ENCODE results near the gene SIL1. TPM values are rescaled to one million over a fixed set of nuclear protein-coding genes. Genes with fewer than 3 reads are reported as not detected.
"Not testable (repeated sequence)": the region's sequence is repeated elsewhere in the genome, so short reads cannot be mapped to it uniquely, and the experiment has no call there.

The SIL1 gene
- total RNA-seq, 1 donor from 2014 or later = 26.1 TPM

DNA sequence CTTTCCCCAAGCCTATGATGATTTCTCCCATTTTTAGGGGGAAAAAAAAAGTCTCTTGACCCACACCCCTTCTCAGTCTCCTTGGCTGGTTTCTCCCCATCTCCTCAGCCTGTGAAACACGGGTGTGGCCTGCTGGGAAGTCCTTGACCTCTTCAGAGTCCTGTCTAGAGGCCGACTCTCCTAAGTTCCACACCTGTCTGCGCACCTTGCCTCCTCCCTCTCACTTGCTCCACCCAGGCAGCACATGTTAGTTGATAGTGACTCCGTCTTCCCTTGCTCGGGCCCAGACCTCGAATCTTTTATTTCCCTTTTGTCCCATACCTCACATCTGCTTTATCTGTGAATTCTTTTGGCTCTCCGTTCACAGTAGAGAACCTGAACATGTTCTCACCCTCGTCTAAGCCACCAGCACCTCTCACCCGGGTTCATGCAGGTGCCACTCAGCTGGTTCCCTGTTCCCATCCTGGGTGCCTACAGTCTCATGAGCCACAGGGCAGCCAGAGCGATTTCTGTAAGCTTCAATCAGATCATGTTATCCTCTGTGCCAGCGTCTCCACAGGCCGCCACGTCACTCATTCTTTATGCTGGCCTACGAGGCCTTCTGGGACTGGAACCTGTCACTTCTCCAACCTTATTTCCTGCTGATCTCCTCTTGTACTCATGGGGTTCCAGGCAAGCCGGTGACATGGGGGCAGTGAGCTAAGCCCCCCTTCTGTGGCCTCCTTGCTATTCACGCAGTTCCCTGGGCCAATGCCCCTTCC, 271.3 kb downstream of the SIL1 start:
- peaks cover 44 to 56% (median 52%) of the 10 kb centered on the region in 3 donors for H3K36me3 ChIP-seq (ENCODE audit: control insufficient read depth in 3 of 3, insufficient read depth in 3 of 3, low read length in 3 of 3)
- H3K27ac ChIP-seq (ENCODE audit: low read depth, low read length) = no peak overlapping the region
- no peak overlapping the region for H3K4me3 ChIP-seq (ENCODE audit: low read length in 3 of 3)
- H3K4me1 ChIP-seq (ENCODE audit: control insufficient read depth in 3 of 3, insufficient read depth in 3 of 3, low read length in 3 of 3) = peaks cover 4 to 7% (median 6%) of the 10 kb centered on the region in 3 donors
- no peaks in the 10 kb centered on the region for H3K27me3 ChIP-seq (ENCODE audit: control insufficient read depth in 3 of 3, insufficient read depth in 3 of 3, low read length in 3 of 3)
- H3K9me3 ChIP-seq (ENCODE audit: control insufficient read depth in 3 of 3, low read length in 3 of 3) = no peaks in the 10 kb centered on the region
- H3K9ac ChIP-seq (ENCODE audit: low read depth in 1 of 3, low read length in 3 of 3) = no peak overlapping the region

DNA sequence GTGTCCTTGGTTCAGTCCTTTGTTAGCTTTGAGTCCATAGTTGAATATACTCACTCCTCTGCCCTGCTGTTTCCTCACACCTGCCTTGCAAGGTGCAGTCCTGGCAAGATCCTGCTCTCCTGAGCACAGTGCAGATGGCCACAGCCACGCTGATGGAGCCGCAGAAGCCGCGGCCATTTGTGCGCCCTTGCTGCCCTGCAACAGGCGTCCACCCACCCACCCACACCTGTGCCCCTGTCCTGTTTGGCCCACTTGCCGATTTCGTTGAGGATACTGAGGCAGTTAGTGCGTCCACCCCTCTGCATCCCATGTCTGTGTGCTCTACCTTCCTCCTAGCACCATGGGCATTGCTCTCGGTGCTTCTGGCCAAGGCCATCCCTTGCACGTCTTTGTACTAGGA, 271.9 kb downstream of the SIL1 start:
- Histone ChIP-seq H3K27ac (ENCODE audit: low read depth, low read length) (no peak overlapping the region), H3K4me3 (ENCODE audit: low read length in 3 of 3) (no peak overlapping the region), H3K27me3 (ENCODE audit: control insufficient read depth in 3 of 3, insufficient read depth in 3 of 3, low read length in 3 of 3) (no peaks in the 10 kb centered on the region), H3K4me1 (ENCODE audit: control insufficient read depth in 3 of 3, insufficient read depth in 3 of 3, low read length in 3 of 3) (peaks cover 4 to 7% (median 6%) of the 10 kb centered on the region in 3 donors), H3K9ac (ENCODE audit: low read depth in 1 of 3, low read length in 3 of 3) (no peak overlapping the region), H3K9me3 (ENCODE audit: control insufficient read depth in 3 of 3, low read length in 3 of 3) (no peaks in the 10 kb centered on the region), H3K36me3 (ENCODE audit: control insufficient read depth in 3 of 3, insufficient read depth in 3 of 3, low read length in 3 of 3) (peaks cover 40 to 50% (median 46%) of the 10 kb centered on the region in 3 donors)

DNA sequence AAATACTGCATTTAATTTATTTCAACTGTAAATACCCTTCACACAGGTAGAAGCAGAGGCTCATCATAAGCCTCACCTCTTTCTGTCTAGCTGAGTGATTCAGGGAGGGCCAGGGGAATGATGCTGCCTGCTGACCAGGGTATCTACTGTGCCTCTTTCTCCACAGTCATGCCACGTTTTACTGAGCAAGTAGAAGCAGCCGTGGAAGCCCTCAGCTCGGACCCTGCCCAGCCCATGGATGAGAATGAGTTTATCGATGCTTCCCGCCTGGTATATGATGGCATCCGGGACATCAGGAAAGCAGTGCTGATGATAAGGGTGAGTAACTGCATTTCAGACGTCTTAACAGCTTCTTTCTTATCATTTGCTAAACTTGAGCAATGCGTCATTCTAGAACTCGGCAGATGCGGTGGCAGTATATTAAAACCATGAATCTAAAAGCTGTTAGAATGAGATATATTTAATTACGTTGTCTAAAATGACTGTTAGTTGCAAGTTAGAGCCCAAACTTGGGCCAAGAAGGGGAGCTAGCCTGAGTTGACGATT, 273.0 kb downstream of the SIL1 start:
- Histone ChIP-seq H3K9ac (ENCODE audit: low read depth in 1 of 3, low read length in 3 of 3) (no peak overlapping the region), H3K9me3 (ENCODE audit: control insufficient read depth in 3 of 3, low read length in 3 of 3) (no peaks in the 10 kb centered on the region), H3K36me3 (ENCODE audit: control insufficient read depth in 3 of 3, insufficient read depth in 3 of 3, low read length in 3 of 3) (peaks cover 30 to 41% (median 38%) of the 10 kb centered on the region in 3 donors), H3K4me3 (ENCODE audit: low read length in 3 of 3) (no peak overlapping the region), H3K27me3 (ENCODE audit: control insufficient read depth in 3 of 3, insufficient read depth in 3 of 3, low read length in 3 of 3) (no peaks in the 10 kb centered on the region), H3K4me1 (ENCODE audit: control insufficient read depth in 3 of 3, insufficient read depth in 3 of 3, low read length in 3 of 3) (peaks cover 4 to 7% (median 6%) of the 10 kb centered on the region in 3 donors), H3K27ac (ENCODE audit: low read depth, low read length) (no peak overlapping the region)

DNA sequence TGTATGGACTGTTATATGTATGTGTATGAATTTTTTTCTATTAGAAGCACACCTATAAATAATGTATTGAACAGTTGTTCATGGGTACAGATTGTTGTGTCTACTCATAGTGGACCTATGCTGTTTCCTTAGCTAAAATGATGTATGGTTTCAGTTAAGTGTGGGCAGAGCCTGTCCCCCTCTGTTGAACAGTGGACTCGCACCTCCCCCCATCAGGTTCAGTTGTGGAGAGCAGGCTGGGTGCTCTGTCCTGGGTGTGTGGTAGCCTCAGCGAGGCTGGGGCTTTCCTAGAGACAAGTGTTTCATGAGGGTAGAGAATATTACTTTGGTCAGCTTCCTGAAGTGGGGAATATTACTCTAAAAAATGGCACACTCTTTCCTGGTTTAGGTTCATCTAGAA, 275.7 kb downstream of the SIL1 start:
- Histone ChIP-seq H3K9me3 (ENCODE audit: control insufficient read depth in 3 of 3, low read length in 3 of 3) (no peaks in the 10 kb centered on the region), H3K4me1 (ENCODE audit: control insufficient read depth in 3 of 3, insufficient read depth in 3 of 3, low read length in 3 of 3) (peaks cover 0 to 2% (median under 1%) of the 10 kb centered on the region in 3 donors), H3K36me3 (ENCODE audit: control insufficient read depth in 3 of 3, insufficient read depth in 3 of 3, low read length in 3 of 3) (peaks cover 25 to 34% (median 33%) of the 10 kb centered on the region in 3 donors), H3K9ac (ENCODE audit: low read depth in 1 of 3, low read length in 3 of 3) (no peak overlapping the region), H3K27me3 (ENCODE audit: control insufficient read depth in 3 of 3, insufficient read depth in 3 of 3, low read length in 3 of 3) (no peaks in the 10 kb centered on the region), H3K27ac (ENCODE audit: low read depth, low read length) (no peak overlapping the region), H3K4me3 (ENCODE audit: low read length in 3 of 3) (no peak overlapping the region)

DNA sequence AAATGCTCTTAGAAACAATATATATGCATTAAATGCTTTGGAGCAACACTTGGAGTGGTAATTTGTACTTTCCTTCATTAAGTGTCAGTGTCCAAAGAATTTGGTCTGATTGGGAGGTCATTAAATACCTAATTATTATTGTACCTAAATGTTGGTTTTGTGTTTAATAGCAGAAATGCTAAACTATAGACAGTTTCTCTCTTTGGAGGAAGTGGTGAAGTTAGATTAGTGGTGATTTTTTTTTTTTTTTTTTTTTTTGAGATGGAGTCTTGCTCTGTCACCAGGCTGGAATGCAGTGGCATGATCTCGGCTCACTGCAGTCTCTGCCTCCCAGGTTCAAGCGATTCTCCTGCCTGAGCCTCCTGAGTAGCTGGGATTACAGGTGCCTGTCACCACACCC, 276.8 kb downstream of the SIL1 start:
- not testable (repeated sequence) for H3K4me1 ChIP-seq (ENCODE audit: control insufficient read depth in 3 of 3, insufficient read depth in 3 of 3, low read length in 3 of 3); H3K9me3 ChIP-seq (ENCODE audit: control insufficient read depth in 3 of 3, low read length in 3 of 3); H3K27me3 ChIP-seq (ENCODE audit: control insufficient read depth in 3 of 3, insufficient read depth in 3 of 3, low read length in 3 of 3); H3K27ac ChIP-seq (ENCODE audit: low read depth, low read length); H3K9ac ChIP-seq (ENCODE audit: low read depth in 1 of 3, low read length in 3 of 3); H3K4me3 ChIP-seq (ENCODE audit: low read length in 3 of 3)
- H3K36me3 ChIP-seq (ENCODE audit: control insufficient read depth in 3 of 3, insufficient read depth in 3 of 3, low read length in 3 of 3) = peaks cover 19 to 30% (median 29%) of the 10 kb centered on the region in 3 donors

DNA sequence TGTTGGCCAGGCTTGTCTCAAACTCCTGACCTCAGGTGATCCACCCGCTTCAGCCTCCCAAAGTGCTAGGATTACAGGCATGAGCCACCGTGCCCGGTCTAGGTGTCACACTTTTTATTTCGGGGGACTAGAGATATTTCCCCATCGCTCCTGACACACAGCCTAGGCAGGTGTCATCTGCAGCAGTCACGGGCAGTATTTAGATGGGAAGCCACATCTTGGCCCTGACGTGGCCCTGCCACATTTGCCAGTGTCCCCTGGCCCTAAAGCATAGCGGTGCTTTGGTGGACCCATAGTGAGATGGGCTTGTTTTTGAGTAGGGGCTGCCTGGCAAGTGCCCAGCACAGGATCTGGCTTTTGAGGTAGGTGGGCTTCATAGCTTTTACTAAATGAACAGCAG, 278.0 kb downstream of the SIL1 start:
- Histone ChIP-seq H3K4me1 (ENCODE audit: control insufficient read depth in 3 of 3, insufficient read depth in 3 of 3, low read length in 3 of 3) (peaks cover 0 to 2% (median 0%) of the 10 kb centered on the region in 3 donors), H3K4me3 (ENCODE audit: low read length in 3 of 3) (no peak overlapping the region), H3K9ac (ENCODE audit: low read depth in 1 of 3, low read length in 3 of 3) (no peak overlapping the region), H3K36me3 (ENCODE audit: control insufficient read depth in 3 of 3, insufficient read depth in 3 of 3, low read length in 3 of 3) (peaks cover 8 to 18% (median 17%) of the 10 kb centered on the region in 3 donors), H3K27ac (ENCODE audit: low read depth, low read length) (no peak overlapping the region), H3K9me3 (ENCODE audit: control insufficient read depth in 3 of 3, low read length in 3 of 3) (no peaks in the 10 kb centered on the region), H3K27me3 (ENCODE audit: control insufficient read depth in 3 of 3, insufficient read depth in 3 of 3, low read length in 3 of 3) (no peaks in the 10 kb centered on the region)

DNA sequence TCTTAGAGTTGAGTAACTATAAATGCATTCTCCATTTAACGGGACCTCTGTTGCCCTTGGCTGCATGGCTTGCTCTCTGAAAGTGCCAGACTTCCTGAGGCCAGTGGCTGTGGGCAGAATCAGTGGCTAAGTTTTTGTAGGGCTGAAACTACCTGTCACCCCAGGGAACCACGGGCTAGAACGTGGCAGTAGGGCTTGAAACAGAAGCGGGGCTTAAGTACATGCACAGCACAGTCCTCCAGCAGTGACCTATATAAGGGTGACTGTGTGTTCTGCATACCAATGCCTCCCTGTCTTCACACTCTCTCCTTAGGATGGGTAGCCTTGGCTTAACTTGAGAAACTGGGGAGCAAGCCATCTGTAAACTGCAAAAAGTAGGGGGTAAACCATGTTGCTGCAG, 279.5 kb downstream of the SIL1 start:
- no peak overlapping the region for H3K4me3 ChIP-seq (ENCODE audit: low read length in 3 of 3)
- H3K36me3 ChIP-seq (ENCODE audit: control insufficient read depth in 3 of 3, insufficient read depth in 3 of 3, low read length in 3 of 3) = peaks cover 0 to 15% (median 7%) of the 10 kb centered on the region in 3 donors
- no peak overlapping the region for H3K9ac ChIP-seq (ENCODE audit: low read depth in 1 of 3, low read length in 3 of 3)
- H3K9me3 ChIP-seq (ENCODE audit: control insufficient read depth in 3 of 3, low read length in 3 of 3) = no peaks in the 10 kb centered on the region
- H3K4me1 ChIP-seq (ENCODE audit: control insufficient read depth in 3 of 3, insufficient read depth in 3 of 3, low read length in 3 of 3) = peaks cover 0 to 10% (median 2%) of the 10 kb centered on the region in 3 donors
- H3K27me3 ChIP-seq (ENCODE audit: control insufficient read depth in 3 of 3, insufficient read depth in 3 of 3, low read length in 3 of 3) = no peaks in the 10 kb centered on the region
- no peak overlapping the region for H3K27ac ChIP-seq (ENCODE audit: low read depth, low read length)

DNA sequence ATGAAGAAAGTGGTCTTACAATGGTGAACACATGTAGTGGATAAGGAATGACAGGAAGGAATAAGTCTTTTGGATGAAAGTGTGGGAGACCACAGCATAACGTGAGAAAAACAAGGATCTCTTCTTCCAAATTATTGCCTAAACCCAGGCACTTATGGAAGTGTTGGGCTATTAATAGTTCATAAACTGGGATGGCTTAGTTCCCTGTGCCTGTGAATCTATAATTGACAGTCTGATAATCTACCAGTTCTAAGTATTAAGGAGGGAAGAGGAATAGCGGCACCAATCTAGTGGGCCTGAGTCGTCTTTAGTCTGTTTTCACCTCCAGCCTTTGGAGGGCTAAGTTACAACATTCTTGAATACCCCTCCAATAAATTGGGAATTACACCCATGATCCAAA, 283.8 kb downstream of the SIL1 start:
- Histone ChIP-seq H3K27ac (ENCODE audit: low read depth, low read length) (no peak overlapping the region), H3K36me3 (ENCODE audit: control insufficient read depth in 3 of 3, insufficient read depth in 3 of 3, low read length in 3 of 3) (peaks cover 0 to 12% (median 5%) of the 10 kb centered on the region in 3 donors), H3K4me1 (ENCODE audit: control insufficient read depth in 3 of 3, insufficient read depth in 3 of 3, low read length in 3 of 3) (peaks cover 0 to 16% (median 2%) of the 10 kb centered on the region in 3 donors)

DNA sequence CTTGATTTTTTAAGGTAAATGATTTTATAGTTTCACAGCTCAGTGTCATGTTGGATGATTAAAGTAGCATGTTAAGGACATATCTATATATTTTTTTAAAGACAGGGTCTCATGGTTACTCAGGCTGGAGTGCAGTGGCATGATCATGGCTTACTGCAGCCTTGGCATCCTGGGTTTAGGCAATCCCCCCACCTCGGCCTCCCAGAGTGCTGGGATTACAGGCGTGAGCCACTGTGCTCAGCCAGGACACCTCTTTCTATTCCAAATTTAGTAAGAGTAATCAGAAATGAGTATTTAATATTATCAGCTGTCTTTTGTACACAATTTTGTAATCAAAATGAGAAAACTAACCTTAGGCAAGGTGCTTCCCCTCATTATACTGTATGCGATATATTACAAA, 284.4 kb downstream of the SIL1 start:
- Histone ChIP-seq H3K36me3 (ENCODE audit: control insufficient read depth in 3 of 3, insufficient read depth in 3 of 3, low read length in 3 of 3) (peaks cover 0 to 10% (median 3%) of the 10 kb centered on the region in 3 donors), H3K9ac (ENCODE audit: low read depth in 1 of 3, low read length in 3 of 3) (no peak overlapping the region), H3K9me3 (ENCODE audit: control insufficient read depth in 3 of 3, low read length in 3 of 3) (no peaks in the 10 kb centered on the region), H3K4me3 (ENCODE audit: low read length in 3 of 3) (no peak overlapping the region), H3K27me3 (ENCODE audit: control insufficient read depth in 3 of 3, insufficient read depth in 3 of 3, low read length in 3 of 3) (no peaks in the 10 kb centered on the region), H3K4me1 (ENCODE audit: control insufficient read depth in 3 of 3, insufficient read depth in 3 of 3, low read length in 3 of 3) (peaks cover 0 to 16% (median 0%) of the 10 kb centered on the region in 3 donors), H3K27ac (ENCODE audit: low read depth, low read length) (no peak overlapping the region)

More for the DNA sequence above, 283.8 kb downstream of the SIL1 start:
- Histone ChIP-seq H3K27me3 (ENCODE audit: control insufficient read depth in 3 of 3, insufficient read depth in 3 of 3, low read length in 3 of 3) (no peaks in the 10 kb centered on the region), H3K9me3 (ENCODE audit: control insufficient read depth in 3 of 3, low read length in 3 of 3) (no peaks in the 10 kb centered on the region), H3K9ac (ENCODE audit: low read depth in 1 of 3, low read length in 3 of 3) (no peak overlapping the region), H3K4me3 (ENCODE audit: low read length in 3 of 3) (no peak overlapping the region)

DNA sequence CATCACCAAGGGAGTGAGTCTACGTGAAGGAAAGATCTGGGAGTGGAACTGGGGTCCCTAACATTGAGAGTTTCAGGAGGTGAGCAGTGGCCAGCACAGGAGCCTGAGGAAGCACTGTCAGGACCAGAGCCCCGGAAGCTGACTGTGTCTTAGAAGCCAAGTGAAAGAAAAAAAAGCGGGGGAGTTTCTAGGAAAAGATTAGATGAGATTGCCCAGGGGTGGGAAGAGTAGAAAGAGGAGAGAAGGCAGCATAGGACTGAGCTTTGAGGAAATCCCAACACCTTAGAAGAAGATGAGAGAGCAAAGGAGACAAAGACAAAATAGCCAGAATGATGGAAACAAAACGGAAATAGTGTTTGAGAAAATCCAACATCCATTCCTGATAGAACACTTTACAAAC, 286.1 kb downstream of the SIL1 start:
- Histone ChIP-seq H3K36me3 (ENCODE audit: control insufficient read depth in 3 of 3, insufficient read depth in 3 of 3, low read length in 3 of 3) (peaks cover 0 to 4% (median 0%) of the 10 kb centered on the region in 3 donors), H3K4me1 (ENCODE audit: control insufficient read depth in 3 of 3, insufficient read depth in 3 of 3, low read length in 3 of 3) (peaks cover 0 to 16% (median 0%) of the 10 kb centered on the region in 3 donors), H3K9ac (ENCODE audit: low read depth in 1 of 3, low read length in 3 of 3) (no peak overlapping the region), H3K4me3 (ENCODE audit: low read length in 3 of 3) (no peak overlapping the region), H3K27me3 (ENCODE audit: control insufficient read depth in 3 of 3, insufficient read depth in 3 of 3, low read length in 3 of 3) (no peaks in the 10 kb centered on the region), H3K27ac (ENCODE audit: low read depth, low read length) (no peak overlapping the region), H3K9me3 (ENCODE audit: control insufficient read depth in 3 of 3, low read length in 3 of 3) (no peaks in the 10 kb centered on the region)

Measured in skeletal muscle tissue (tissue), 4 donors.